HG02623 (cell line): ENCODE measurements around the gene TNNI3.
"Not testable (repeated sequence)": the region's sequence is repeated elsewhere in the genome, so short reads cannot be mapped to it uniquely, and the experiment has no call there.

ENCODE experiments used
- ATAC-seq: cut with Tn5 transposase; IDR thresholded peaks from one replicate; pipeline ENCODE4 v1.9.1; 2021; ENCODE audit warnings: moderate library complexity; ENCODE audit not compliant: unreplicated experiment

TNNI3 gene

GRCh38 chr19:55157064-55157908 lies at the start of gene TNNI3:
TNNI3 (minus strand) TSS chr19:55157732; CDS start chr19:55157589, 143 bp downstream.
- ATAC-seq, result no peak

GRCh38 chr19:55206664-55207500 lies 49.4 kb upstream of the TNNI3 start:
- ATAC-seq, result no peak

- ATAC-seq, result not testable (repeated sequence)
Observed at GRCh38 chr19:55202199-55202598, 44.7 kb upstream of the TNNI3 start.

GRCh38 chr19:55199620-55200204 lies 42.2 kb upstream of the TNNI3 start:
- ATAC-seq, result no peak

DNA sequence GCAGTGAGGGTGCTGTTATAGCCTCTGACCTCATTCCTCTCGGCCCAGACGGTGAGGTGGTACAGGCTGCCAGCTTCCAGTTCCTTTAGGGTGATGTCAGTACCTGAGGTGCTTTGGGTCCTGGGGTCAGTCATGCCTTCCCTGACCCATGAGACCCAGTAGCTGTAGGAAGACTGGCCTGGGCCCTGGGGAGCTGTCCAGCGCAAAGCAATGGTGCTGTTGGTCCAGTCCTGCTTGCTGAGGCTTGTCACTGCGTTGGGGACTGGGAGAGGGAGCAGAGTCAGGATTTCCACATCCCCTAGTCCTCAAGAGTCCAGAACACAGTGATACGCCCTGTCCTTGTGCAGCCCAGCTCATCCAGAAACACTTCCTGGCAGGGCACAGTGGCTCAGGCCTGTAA lies 41.1 kb upstream of the TNNI3 start:
- no peak for ATAC-seq

DNA sequence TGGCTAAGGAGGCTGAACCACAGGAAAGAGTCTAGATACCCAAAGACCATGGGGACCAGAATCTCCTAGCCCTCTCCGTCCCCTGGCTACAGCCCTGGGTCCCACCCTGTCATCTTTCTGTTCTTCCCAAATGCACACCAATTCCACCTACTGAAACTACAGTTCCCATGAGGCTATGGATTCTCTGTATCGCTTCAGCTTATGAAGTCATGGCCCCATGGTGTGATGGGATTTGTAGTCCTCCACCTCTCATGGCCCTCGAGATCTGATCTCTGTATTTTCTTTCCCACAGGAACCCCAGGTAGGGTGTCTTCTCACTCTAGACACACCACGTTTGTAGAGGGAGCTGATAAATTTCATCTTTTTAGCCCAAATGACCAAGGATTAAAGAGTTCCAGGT lies 40.0 kb upstream of the TNNI3 start:
- ATAC-seq, result no peak

DNA sequence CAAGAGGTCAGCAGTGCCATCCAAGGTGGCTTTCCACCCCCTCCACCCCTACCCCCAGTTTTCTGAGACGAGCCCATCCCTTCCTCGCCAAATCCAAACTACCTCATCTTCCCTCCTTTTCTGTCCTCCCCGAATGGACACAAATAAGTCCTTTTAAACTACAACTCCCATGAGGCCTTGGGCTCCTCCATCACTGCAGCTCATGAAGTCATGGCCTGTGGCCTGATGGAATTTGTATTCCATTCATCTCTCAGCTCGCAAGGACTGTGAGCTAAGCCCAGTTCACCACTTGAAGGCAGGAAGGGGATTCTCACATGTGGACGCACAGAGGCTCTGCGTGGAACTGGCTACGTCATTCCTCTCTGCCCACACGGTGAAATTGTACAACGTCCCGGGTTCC lies 39.3 kb upstream of the TNNI3 start:
- ATAC-seq, result no peak

GRCh38 chr19:55193481-55193880 lies 35.9 kb upstream of the TNNI3 start:
- no peak for ATAC-seq

DNA sequence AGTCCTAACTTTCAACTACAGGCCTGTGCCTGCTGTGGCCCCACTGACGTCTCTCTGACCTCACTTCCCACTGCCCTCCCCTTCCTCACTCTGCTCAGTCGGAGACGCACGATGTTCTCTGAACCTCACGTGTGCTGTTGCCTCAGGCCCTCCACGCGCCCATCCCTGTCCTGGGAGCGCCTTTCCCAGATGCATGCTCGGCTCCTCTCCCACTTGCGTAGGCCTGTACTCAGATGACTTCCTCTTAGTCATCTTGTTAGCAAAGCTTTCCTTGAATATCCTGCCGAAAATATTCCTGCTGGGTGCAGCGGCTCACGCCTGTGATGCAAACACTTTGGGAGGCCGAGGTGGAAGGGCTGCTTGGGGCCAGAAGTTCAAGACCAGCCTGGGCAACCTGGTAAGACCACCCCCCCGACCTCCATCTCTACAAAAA lies 31.9 kb upstream of the TNNI3 start:
- ATAC-seq, result no peak

DNA sequence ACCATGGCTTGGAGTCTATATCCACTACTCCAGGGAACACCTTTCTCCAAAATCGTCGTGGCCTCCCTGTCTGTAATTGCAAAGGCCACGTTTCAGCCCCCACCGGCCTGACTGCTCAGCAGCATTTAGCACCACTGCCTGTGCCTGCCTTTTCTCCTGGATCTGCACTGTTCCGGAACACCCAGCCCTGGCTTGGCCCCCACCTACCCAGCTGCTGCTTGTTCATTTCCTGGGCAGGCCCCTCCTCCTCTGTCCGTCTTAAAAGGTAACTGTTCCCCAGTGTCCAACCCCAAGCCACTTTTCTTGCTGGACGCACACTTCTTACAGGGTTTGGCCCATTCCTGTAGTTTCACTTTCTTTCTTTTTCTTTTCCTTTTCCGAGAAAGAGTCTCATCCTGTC lies 31.1 kb upstream of the TNNI3 start:
- ATAC-seq, result no peak

DNA sequence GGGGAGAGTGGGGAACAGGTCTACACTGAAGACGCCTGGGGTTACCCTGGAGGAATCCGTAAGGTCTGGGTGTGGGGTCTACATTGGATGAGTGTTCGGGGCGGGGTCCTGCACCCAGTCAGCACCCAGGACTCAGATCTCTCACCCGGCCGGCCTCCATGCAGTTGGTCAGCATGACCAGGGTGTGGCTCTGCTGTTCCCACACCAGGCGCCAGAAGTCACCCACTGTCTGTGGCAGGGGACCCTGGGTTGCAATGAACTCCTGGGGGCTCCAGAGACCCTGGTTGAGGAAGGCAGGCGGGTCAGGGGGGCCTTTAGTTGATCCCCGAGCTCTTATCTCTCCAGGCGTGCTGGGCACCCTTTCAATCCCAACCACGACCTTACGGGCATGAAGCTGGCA lies 28.5 kb upstream of the TNNI3 start:
- no peak for ATAC-seq

DNA sequence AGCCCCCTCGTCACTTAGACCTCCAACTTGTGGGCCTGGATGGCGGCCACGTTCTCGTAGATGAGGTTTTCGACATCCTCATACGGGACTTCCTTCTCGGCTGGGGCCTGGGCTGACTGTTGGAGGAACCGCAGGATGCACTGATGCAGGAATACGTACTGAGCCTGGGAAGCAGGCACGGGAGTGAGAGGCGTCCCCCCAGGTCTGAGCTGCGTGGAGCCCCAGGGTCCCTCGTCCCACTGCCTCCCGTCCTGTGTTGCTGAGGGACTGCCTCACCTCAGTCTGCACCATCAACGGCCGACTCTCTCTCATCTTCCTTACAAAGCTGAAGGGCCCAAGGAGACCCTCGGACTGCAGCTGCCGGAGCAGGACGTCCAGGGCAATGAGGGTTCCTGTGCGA lies 24.2 kb upstream of the TNNI3 start:
- ATAC-seq, result no peak

- no peak for ATAC-seq
Observed at GRCh38 chr19:55179606-55180484, 22.3 kb upstream of the TNNI3 start, which contains the start of gene SYT5. SYT5 (minus strand) TSS chr19:55180289; CDS start chr19:55179041, 1,248 bp downstream.

GRCh38 chr19:55178781-55179599 lies 21.5 kb upstream of the TNNI3 start:
- peak; percentile 78 for ATAC-seq

DNA sequence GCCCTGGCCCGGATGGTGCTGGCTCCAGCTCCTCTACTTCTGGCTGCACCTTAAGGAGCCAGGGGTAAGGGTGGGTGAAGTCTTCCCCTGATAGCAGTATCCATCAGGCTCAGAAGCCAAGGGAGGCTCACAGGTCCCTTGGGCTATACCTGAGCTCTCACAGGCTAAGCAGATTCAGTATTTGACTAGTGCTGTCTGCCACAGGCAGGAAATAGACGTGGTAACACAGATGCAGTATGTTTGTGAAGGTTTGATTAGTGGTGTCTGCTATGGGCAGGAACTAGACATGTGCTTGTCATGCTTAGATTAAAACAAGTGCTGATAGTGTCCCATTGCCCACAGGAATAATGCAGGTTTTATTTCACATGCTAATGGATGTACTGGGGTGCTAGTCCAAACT lies 18.5 kb upstream of the TNNI3 start:
- no peak for ATAC-seq

GRCh38 chr19:55175117-55175867 lies 17.8 kb upstream of the TNNI3 start:
- ATAC-seq, result no peak

DNA sequence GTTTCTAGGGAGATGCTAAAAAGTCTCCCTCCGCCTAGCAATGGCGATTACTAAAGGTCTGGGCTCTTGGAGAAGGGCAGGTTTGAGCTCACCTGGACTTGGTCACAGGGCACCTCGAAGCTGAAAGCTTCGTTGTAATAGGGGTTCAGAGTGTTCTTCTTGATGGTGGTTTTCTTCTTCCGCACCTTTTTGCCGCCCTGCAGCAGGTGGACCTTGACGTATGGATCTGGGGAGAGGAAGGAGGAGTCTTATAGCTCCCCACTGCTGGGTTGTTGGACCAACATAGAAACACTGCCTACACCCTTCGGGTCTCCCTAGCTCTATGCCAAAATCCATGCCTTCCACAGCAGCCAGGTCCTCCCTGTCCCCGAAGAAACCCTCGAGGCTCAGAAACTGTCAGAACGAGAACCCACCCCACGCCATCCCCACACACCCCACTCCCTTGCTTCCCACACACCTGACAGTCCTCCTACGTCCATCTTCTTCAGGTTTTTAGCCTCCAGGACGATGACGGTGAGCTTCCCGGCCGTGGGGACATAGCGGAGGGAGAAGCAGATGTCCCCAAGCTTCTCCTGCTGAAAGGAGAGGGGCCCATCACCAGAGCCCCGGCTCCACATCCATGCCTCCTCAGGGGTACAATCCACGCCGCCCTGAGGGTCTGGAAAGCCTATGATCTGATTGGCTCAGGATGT lies 17.0 kb upstream of the TNNI3 start:
- ATAC-seq, result no peak

- ATAC-seq, result no peak
Observed at GRCh38 chr19:55173714-55174409, 16.3 kb upstream of the TNNI3 start.
